Spleen (tissue), 11 donors: ENCODE results near the gene SPOP. TPM values are rescaled to one million over a fixed set of nuclear protein-coding genes. Genes with fewer than 3 reads are reported as not detected.
A peak's percentile ranks its signal among the peaks of the same experiment; 100 is the strongest.

Experiments
- DNase-seq: peaks from one replicate; pipeline ENCODE4 v3.0.0-alpha.2; 2020
- H3K27ac ChIP-seq, 8 donors: fragments of 200-600 bp; sonication (generic) in 7 of 8; 1 replicate in 4 of 8; 2 replicates in 4 of 8; pipeline versions ENCODE4 v1.5.0 to v1.8.0; 2016 to 2021; ENCODE audit warnings: inconsistent platforms in 4 of 8, mild to moderate bottlenecking in 4 of 8, moderate library complexity in 1 of 8
- H3K27me3 ChIP-seq, 7 donors: fragments of 200-600 bp; sonication (generic) in 6 of 7; replicated peaks in 1 of 7; 1 replicate in 4 of 7; 2 replicates in 3 of 7; pipeline versions ENCODE4 v1.5.0 to v1.8.0; 2016 to 2021; ENCODE audit warnings: inconsistent platforms in 3 of 7, mild to moderate bottlenecking in 1 of 7
- H3K36me3 ChIP-seq, 6 donors: fragments of 200-600 bp; sonication (generic) in 5 of 6; 1 replicate in 4 of 6; 2 replicates in 2 of 6; pipeline versions ENCODE4 v1.5.0 to v1.8.0; 2016 to 2021; ENCODE audit warnings: inconsistent platforms in 2 of 6
- H3K4me1 ChIP-seq, 6 donors: fragments of 200-600 bp; sonication (generic) in 5 of 6; 1 replicate in 3 of 6; 2 replicates in 3 of 6; pipeline versions ENCODE4 v1.5.0 to v1.8.0; 2016 to 2021; ENCODE audit warnings: inconsistent platforms in 3 of 6
- H3K4me3 ChIP-seq, 8 donors: fragments of 200-600 bp; sonication (generic) in 7 of 8; 1 replicate in 4 of 8; 2 replicates in 4 of 8; pipeline versions ENCODE4 v1.5.0 to v1.8.0; 2016 to 2021; ENCODE audit warnings: inconsistent platforms in 4 of 8, mild to moderate bottlenecking in 4 of 8, moderate library complexity in 2 of 8
- H3K9me3 ChIP-seq, 8 donors: fragments of 200-600 bp; sonication (generic) in 7 of 8; 1 replicate in 4 of 8; 2 replicates in 4 of 8; pipeline versions ENCODE4 v1.5.0 to v1.8.0; 2016 to 2021; ENCODE audit warnings: inconsistent platforms in 4 of 8
- CTCF ChIP-seq, 11 experiments: fragments of 200-600 bp in 7 of 11; fragments of 450-650 bp in 4 of 11; sonication (generic) in 4 of 11; IDR thresholded peaks in 8 of 11; conservative IDR thresholded peaks in 3 of 11; 1 replicate in 7 of 11; 2 replicates in 4 of 11; pipeline versions ENCODE4 v1.4.0 to v1.8.0; 2016 to 2021; ENCODE audit warnings: antibody characterized with exemption in 11 of 11, inconsistent platforms in 4 of 11, mild to moderate bottlenecking in 1 of 11
- POLR2A ChIP-seq, 3 donors: fragments of 450-650 bp; IDR thresholded peaks; one replicate each; pipeline ENCODE4 v1.5.1; 2017; ENCODE audit warnings: antibody characterized with exemption in 3 of 3, mild to moderate bottlenecking in 1 of 3
- POLR2AphosphoS5 ChIP-seq, 3 donors: sonication (generic); formaldehyde crosslinking; IDR thresholded peaks; one replicate each; pipeline ENCODE4 v1.5.1; 2017; ENCODE audit warnings: antibody characterized with exemption in 3 of 3
- WGBS, 5 donors: extraction: QIAGEN DNeasy Blood & Tissue Kit in 3 of 5; methylation state at CpG; one replicate each; pipeline versions ENCODE4 v1.1.5 to v1.1.7; 2013 to 2018; 5-methylcytosine and 5-hydroxymethylcytosine counted together
- intact Hi-C: fragments of 100-400 bp; cut with DNase I; formaldehyde crosslinking; loops from one replicate; pipeline ENCODE4 v1.15.0; 2023; ENCODE audit warnings: low total_unique reads
- polyA plus RNA-seq, 3 donors: library from polyadenylated mRNA; stranded (reverse); fragments of 200-250 nt; gene quantifications; one replicate each; pipeline ENCODE4 v1.2.1, GENCODE V29; 2013
- total RNA-seq, 7 donors: library from RNA; depleted of rRNA in 3 of 7; stranded (reverse); fragments of >200 nt in 3 of 7; fragmentation: NEBNext Ultra II Directional in 4 of 7; extraction: Animal tissue kit (Norgen Biotek cat#: 25700) in 4 of 7; gene quantifications; one replicate each; pipeline versions ENCODE4 v1.1.0 to v1.2.1, GENCODE V29; 2016 to 2021
- donor health status: healthy with polysubstance abuse.
- donor health status: DM: no; HTN: no; CAD: no; lungs with moderate emphysema.
- donor health status: DM: no; HTN: no; CAD: no.
- donor health status: Bipolar disorder and iron deficiency.
- donor health status: healthy.
- donor health status: DM: no; HTN: no; CAD: no.
- donor health status: DM: yes; HTN: yes; CAD: no.

The SPOP gene
- total and polyA plus RNA-seq, 10 donors = 23.7 to 86.4 (median 67.8) TPM

GRCh38 chr17:49549311-49549605 lies 128.6 kb downstream of the SPOP start:
- 82 to 94% (median 88%) methylated on average over 6 of the region's 6 CpGs for WGBS, 5 donors
- Histone ChIP-seq H3K4me3 (no peak overlapping the region), H3K4me1 (no peaks in the 10 kb centered on the region), H3K9me3 (peaks cover 0 to 2% (median 0%) of the 10 kb centered on the region in 8 donors), H3K27me3 (peaks cover 0 to 21% (median 0%) of the 10 kb centered on the region in 7 donors), H3K27ac (no peak overlapping the region), H3K36me3 (no peaks in the 10 kb centered on the region)
- peak; percentile 43 for DNase-seq
- intact Hi-C loops = no loop called here
- TF ChIP-seq POLR2A (IDR thresholded peaks at IDR 0.05) (no peak), POLR2AphosphoS5 (IDR thresholded peaks at IDR 0.05) (no peak), CTCF (IDR thresholded peaks at IDR 0.05 in 8 of 11, conservative IDR thresholded peaks at IDR 0.05 in 3 of 11) (no peak)

Other genes with a start within 250 kb of the SPOP start
- 10 to 100 TPM in 6 of 7 donors, 1 to 10 TPM in 1; 6.6 to 36.8 (median 15.6) TPM for gene NGFR, start 182.8 kb downstream of the SPOP start, total RNA-seq
- 10 to 100 TPM in 1 of 3 donors, 1 to 10 TPM in 2; 4.1 to 12.2 (median 5.5) TPM for gene NGFR, start 182.8 kb downstream of the SPOP start, polyA plus RNA-seq
- gene NXPH3, start 102.2 kb downstream of the SPOP start, total RNA-seq = 1 to 10 TPM in 5 of 7 donors, under 1 TPM in 2; 0.37 to 3.3 (median 2.0) TPM
- under 1 TPM; 0.37 to 0.48 (median 0.38) TPM for gene NXPH3, start 102.2 kb downstream of the SPOP start, polyA plus RNA-seq
- gene SLC35B1, start 29.9 kb upstream of the SPOP start, total RNA-seq = 10 to 100 TPM; 37.0 to 69.9 (median 48.5) TPM
- 10 to 100 TPM; 23.7 to 42.0 (median 37.5) TPM for gene SLC35B1, start 29.9 kb upstream of the SPOP start, polyA plus RNA-seq
- gene FAM117A, start 86.0 kb upstream of the SPOP start, total RNA-seq = 10 to 100 TPM; 43.1 to 87.4 (median 47.8) TPM
- gene FAM117A, start 86.0 kb upstream of the SPOP start, polyA plus RNA-seq = 10 to 100 TPM; 15.6 to 36.7 (median 17.5) TPM
- gene KAT7, start 110.6 kb upstream of the SPOP start, total RNA-seq = 10 to 100 TPM; 38.1 to 81.2 (median 65.0) TPM
- gene KAT7, start 110.6 kb upstream of the SPOP start, polyA plus RNA-seq = 10 to 100 TPM in 1 of 3 donors, 1 to 10 TPM in 2; 5.9 to 11.4 (median 8.0) TPM
- not detected for gene TAC4, start 170.0 kb upstream of the SPOP start, total RNA-seq
- not detected for gene TAC4, start 170.0 kb upstream of the SPOP start, polyA plus RNA-seq